Activated CD4-positive, CD25-positive, alpha-beta regulatory T cell treated with anti-CD3 and anti-CD28 coated beads, Interleukin-2, amount 50 U/mL, for 16 hours (primary cell): Measurements from ENCODE around the gene FMN2.

Experiments
- DNase-seq: peaks from one replicate; pipeline ENCODE4 v3.0.0-alpha.2; 2020; ENCODE audit warnings: low read depth, low spot score

The FMN2 gene

DNA sequence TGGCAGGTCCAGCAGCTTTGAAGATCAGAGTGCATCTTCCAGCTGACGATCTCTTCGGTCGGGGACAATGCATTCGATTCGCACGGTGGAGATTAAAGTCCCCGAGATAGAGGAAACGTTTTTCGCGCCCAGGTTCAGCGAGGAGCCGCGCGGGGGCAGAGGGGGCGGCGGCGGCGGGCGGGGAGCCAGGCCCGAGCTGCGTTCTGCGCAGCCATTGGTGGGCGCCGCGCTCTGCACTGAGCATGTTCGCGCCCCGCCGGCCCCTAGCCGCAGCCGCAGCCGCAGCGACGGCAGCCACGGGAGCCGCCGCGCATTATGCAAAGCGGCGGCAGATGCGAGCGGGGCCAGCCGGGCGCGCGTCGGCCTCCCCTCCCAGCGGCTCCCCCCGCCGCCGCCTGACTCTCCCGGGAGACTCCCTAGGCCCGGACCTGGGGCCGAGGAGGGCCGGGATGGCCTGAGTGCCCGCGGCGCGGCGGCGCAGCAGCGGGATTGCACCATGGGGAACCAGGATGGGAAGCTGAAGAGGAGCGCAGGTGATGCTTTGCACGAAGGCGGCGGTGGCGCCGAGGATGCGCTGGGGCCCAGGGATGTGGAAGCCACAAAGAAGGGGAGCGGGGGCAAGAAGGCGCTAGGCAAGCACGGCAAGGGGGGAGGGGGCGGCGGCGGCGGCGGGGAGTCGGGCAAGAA lies at the start of gene FMN2:
TSS of gene FMN2 (plus strand) at position 270 of the 687 bp plus-strand sequence. CDS start at position 497, 227 bp downstream.
- no peak for DNase-seq

DNA sequence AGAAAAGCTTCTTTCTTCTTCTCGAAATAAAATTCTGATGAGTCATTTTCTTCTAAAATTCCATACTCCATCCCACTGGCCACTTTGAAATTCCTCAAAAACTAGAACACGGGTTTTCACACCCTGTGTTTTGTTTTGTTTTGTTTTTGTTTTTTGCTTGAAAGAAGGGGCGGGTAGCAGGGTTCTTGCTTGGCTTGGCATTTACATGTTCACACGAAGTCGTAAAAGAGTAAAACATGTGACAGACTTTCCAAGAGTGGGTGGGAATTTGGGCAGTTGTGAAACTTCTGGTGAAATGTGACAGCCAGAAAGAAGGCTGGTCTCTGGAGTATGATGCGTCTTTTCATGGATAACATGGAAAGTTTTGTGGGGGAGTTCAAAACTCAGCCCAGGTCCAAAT lies 47.1 kb upstream of the FMN2 start:
- DNase-seq = no peak

GRCh38 chr1:240046000-240046399 lies 45.7 kb upstream of the FMN2 start:
- no peak for DNase-seq

DNA sequence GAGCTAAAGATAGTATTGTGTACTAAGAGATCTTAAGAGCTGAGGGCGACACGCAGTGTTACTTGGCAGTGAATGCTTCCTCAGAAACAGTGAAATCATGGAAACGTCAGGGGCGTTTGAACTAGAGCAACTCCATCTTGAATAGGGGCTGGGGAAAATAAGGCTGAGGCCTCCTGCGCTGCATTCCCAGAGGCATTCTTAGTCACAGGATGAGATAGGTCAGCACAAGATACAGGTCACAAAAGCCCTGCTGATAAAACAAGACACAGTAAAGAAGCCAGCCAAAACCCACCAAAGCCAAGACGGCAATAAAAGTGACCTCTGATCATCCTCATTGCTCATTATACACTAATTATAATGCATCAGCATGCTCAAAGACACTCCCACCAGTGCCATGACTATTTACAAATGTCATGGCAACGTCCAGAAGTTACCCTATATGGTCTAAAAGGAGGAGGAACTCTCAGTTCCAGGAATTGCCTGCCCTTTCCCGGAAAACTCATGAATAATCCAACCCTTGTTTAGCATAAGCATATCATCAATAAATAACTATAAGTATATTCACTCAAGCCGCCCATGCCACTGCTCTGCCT lies 37.5 kb upstream of the FMN2 start:
- DNase-seq = no peak

DNA sequence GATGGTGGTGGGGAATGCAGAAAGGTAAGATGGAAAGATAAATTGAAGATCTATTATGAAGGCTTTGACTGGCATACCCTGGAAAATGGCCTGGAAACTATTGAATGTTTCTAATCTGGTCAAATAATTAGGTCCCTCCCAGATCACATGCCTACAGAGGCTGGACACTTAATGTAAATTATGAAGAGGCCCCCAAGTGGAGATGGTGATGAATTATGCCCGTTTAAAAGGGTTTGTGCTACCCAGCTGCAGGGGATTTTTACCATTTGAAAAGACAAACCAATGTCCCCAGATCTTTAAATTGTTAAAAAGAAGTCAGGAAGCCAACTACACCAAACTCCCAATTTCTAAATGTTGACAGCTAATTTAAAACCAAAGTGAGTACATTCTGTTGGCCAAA lies 35.7 kb upstream of the FMN2 start:
- DNase-seq = no peak

DNA sequence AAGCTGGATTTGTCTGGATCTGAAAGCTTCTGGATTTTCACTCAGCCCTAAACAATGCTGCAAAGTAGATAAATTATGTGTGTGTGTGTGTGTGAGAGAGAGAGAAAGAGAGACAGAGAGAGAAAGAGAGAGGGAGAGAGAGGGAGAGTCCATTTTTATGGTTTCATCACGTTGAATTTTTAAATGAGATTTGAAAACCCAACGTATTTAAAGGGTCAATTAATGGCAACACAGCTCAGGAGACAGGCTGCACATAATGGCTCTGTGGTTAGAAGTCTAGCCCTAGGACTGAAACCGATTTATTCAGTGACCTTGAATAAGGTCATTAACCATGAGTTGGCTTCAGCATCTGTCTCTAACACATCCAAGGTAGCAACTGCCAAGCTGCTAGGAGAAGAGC lies 35.3 kb upstream of the FMN2 start:
- DNase-seq = no peak

DNA sequence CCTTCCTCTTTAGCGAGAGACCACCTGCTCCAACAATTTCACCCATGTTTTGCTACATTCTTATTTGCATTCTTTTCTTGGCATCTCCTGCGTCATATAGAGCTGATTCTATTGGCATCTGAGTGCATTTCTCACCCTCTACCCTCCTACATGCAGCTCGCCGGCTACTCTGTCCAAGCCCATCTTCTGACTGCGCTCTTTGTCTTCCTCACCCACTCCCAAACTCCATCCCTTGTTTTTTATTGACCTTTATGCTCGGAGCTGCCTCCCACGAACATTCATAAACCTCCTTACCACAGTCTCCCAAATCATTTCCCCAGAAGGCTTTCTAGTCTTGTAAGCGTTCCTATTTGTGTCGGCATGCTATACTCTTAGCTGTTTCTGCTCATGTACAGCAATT lies 33.6 kb upstream of the FMN2 start:
- DNase-seq = no peak

DNA sequence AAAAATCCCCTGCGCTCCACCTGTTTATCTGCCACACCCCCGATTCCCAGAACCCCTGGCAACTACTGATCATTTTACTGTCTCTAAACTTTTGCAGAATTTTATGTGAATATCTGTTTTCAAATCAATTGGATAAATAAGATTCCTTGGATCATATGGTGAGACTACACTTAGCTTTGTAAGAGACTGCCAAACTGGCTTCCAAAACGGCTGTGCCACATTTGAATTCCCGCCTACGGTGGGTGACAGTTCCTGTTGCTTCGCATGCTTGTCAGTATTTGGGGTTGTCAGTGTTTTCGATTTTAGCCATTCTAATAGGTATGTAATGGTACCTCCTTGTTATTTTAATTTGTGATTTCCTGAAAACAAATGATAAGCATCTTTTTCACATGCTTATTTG lies 22.7 kb upstream of the FMN2 start:
- no peak for DNase-seq

DNA sequence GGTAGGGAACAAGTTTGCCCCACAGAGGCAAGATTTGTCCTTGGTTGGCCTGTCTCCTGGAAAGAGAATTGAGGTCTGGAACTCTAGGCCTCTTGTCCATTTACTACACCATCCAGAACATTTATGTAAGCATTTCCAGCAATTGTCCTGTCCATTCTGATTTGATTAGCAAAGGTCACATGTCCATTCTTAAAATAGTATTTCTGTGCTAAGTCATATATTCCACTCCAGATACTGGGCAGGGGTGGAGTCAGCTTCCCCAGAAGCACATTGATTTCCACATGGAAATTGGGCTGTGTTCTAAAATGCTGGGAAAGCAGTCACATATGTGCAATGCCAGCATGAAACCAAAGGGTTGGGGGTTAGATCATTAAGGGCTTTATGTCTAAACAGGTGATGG lies 21.5 kb upstream of the FMN2 start:
- DNase-seq = no peak

GRCh38 chr1:240073097-240073496 lies 18.6 kb upstream of the FMN2 start:
- DNase-seq = no peak

GRCh38 chr1:240074422-240074821 lies 17.3 kb upstream of the FMN2 start:
- DNase-seq = no peak

DNA sequence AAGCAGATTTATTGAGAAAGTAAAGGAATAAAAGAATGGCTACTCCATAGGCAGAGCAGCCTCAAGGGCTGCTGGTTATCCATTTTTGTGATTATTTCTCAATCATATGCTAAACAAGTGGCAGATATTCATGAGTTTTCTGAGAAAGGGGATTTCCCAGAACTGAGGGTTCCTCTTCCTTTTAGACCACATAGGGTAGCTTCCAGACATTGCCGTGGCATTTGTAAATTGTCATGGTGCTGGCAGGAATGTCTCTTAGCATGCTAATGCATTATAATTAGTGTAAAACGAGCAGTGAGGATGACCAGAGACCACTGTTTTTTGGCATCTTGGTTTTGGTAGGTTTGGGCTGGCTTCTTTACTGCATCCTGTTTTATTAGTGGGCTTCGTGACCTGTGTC lies 16.8 kb upstream of the FMN2 start:
- no peak for DNase-seq

- no peak for DNase-seq
Observed at GRCh38 chr1:240084337-240084736, 7.3 kb upstream of the FMN2 start.

GRCh38 chr1:240084749-240085148 lies 6.9 kb upstream of the FMN2 start:
- DNase-seq = no peak

DNA sequence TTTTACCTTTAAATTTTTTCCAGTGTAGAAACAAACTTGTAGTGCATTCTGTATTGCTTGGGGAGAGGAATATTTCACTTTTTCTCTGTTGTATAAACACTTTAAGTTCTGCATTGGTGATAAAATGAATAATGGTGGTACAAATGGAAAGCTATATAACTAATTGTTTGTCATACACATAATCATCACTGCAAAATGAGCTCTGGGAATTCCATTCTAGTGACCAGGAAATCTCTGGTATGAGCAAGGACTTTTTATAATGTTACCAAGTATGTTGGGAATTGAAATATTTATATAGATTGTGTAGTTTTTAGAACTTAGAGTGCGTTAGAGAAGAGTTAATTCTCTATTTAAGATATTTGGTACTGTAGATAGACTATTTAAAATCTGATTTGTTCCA lies 5.0 kb upstream of the FMN2 start:
- no peak for DNase-seq

DNA sequence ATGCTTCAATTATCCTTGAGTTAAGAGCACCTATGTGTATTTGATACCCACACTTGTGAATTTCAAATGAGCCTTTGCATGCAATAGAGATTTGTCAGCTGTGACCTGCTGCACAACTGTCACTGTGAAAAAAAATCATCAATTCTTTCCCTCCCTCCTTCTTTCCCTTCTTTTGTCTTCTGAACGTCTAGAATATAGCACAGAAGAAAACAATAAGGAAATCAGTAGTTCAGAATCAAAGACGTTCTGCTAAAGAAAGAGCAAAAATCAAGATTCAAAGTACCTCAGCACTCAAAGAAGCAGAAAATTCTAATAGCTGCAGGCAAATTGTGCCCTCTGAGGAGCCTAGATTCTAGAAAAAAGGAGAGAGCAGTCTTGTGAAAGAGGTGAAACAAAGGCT lies 1.7 kb upstream of the FMN2 start:
- DNase-seq = no peak

GRCh38 chr1:240090957-240091600 lies 604 bp upstream of the FMN2 start:
- DNase-seq = no peak

GRCh38 chr1:240092301-240093119 lies 827 bp downstream of the FMN2 start:
- no peak for DNase-seq

DNA sequence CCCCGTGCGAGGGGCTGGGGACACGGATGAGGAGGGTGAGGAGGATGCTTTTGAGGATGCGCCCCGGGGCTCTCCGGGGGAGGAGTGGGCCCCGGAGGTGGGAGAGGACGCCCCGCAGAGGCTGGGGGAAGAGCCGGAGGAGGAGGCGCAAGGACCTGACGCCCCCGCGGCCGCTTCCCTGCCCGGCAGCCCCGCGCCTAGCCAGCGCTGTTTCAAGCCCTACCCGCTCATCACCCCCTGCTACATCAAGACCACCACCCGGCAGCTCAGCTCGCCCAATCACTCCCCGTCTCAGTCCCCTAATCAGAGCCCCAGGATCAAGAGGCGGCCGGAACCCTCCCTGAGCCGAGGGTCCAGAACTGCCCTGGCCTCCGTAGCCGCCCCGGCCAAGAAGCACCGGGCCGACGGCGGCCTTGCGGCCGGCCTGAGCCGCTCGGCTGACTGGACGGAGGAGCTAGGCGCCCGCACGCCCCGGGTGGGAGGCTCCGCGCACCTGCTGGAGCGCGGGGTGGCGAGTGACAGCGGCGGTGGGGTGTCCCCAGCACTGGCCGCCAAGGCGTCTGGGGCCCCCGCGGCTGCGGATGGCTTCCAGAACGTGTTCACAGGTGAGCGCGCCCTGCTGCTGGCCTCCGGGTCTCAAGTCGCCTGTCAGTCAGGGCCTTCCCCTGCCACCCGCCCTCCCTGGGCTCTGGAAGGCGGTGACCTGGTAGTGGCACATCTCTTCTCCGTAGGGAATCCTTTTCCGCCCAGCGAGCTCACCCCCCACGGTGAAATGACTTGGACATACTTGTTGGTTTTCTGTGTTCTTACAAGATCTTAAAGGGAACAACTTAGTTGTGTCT lies 1.7 kb downstream of the FMN2 start:
- no peak for DNase-seq

DNA sequence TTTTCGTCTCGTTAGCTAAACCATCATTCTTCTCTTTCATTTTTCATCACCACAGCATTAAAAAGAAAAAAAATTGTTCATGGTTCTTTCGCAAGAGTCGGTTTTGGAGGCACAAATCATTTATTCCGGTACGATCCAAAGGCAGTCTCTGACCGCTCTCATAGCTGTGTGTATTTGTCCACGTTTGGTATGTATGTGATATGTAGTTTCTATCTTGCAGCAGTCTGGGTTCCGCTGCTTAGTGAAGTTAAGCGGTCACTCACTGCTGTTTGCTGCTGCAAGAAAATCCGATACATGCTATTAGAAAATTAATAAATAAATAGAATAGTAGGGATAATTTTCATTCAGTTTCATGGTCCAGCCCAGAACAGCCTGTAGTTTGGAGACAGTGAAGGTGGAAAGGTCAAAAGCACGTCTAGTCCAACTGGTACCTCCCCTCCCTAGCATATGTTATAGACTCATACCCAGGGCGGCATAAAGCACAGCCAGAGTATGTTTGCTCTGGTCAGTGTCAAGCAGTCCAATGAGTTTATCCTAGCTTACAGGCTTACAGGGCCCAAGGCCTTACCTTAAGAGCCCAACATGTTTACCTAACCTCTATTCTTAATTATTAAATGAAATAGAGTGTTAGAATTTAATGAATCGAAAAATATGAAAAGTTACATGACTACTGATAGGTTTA lies 2.5 kb downstream of the FMN2 start:
- DNase-seq = no peak

GRCh38 chr1:240096974-240097373 lies 5.3 kb downstream of the FMN2 start:
- no peak for DNase-seq
